A204.1 (cell line): ENCODE results near the gene LARP4B.

Experiments used
- FAIRE-seq: peaks from 2 replicates; lab custom pipeline; 2012; peaks lifted over from hg19 to GRCh38; lab: Jason Lieb, UNC

The LARP4B gene

GRCh38 chr10:824497-824896 lies 107.0 kb downstream of the LARP4B start:
- FAIRE-seq = no peak

- FAIRE-seq = no peak
Observed at GRCh38 chr10:822661-823367, 108.7 kb downstream of the LARP4B start.

- FAIRE-seq = no peak
Observed at GRCh38 chr10:822197-822596, 109.3 kb downstream of the LARP4B start.

GRCh38 chr10:821322-821721 lies 110.2 kb downstream of the LARP4B start:
- FAIRE-seq = no peak

- no peak for FAIRE-seq
Observed at GRCh38 chr10:819816-820215, 111.7 kb downstream of the LARP4B start.

GRCh38 chr10:819326-819725 lies 112.2 kb downstream of the LARP4B start:
- no peak for FAIRE-seq

GRCh38 chr10:818526-819220 lies 112.8 kb downstream of the LARP4B start:
- FAIRE-seq = no peak

GRCh38 chr10:818010-818409 lies 113.5 kb downstream of the LARP4B start:
- no peak for FAIRE-seq

- no peak for FAIRE-seq
Observed at GRCh38 chr10:817371-817770, 114.1 kb downstream of the LARP4B start.

- FAIRE-seq = no peak
Observed at GRCh38 chr10:816958-817357, 114.5 kb downstream of the LARP4B start.

GRCh38 chr10:816091-816477 lies 115.4 kb downstream of the LARP4B start:
- FAIRE-seq = no peak

GRCh38 chr10:815338-816090 lies 116.0 kb downstream of the LARP4B start:
- FAIRE-seq = no peak

- FAIRE-seq = no peak
Observed at GRCh38 chr10:814536-815302, 116.8 kb downstream of the LARP4B start.

- no peak for FAIRE-seq
Observed at GRCh38 chr10:813286-813685, 118.2 kb downstream of the LARP4B start.

- FAIRE-seq = no peak
Observed at GRCh38 chr10:812787-813186, 118.7 kb downstream of the LARP4B start.

GRCh38 chr10:811379-812175 lies 119.9 kb downstream of the LARP4B start:
- no peak for FAIRE-seq

GRCh38 chr10:810351-810846 lies 121.1 kb downstream of the LARP4B start:
- no peak for FAIRE-seq

GRCh38 chr10:809671-810350 lies 121.7 kb downstream of the LARP4B start:
- no peak for FAIRE-seq

GRCh38 chr10:807958-808353 lies 123.5 kb downstream of the LARP4B start:
- FAIRE-seq = no peak

GRCh38 chr10:807163-807957 lies 124.1 kb downstream of the LARP4B start:
- no peak for FAIRE-seq
